Measurements from ENCODE around the gene SPSB2.

DNA sequence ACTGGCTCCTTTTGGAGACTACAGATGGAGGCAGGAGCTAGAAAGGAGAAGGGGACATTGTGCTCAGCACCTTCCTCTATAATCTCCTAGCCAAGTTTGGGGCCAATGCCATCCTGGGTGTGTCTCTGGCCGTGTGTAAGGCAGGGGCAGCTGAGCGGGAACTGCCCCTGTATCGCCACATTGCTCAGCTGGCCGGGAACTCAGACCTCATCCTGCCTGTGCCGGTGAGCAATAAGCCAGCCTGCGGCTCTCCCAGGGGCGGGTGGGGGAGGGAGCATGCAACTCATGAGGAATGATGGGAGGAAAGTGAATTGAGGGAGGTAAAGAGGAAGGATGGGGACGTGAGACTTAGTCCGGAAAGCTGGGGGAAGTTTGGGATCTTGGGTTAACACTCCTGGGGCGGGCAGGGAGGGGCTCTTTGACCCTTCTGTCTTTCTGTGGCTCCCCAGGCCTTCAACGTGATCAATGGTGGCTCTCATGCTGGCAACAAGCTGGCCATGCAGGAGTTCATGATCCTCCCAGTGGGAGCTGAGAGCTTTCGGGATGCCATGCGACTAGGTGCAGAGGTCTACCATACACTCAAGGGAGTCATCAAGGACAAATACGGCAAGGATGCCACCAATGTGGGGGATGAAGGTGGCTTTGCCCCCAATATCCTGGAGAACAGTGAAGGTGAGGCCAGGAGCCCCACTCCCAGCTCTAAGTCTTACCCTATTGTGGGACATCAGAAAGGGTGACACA, 44.6 kb upstream of the SPSB2 start:
- TF ChIP-seq, protein P1, sequence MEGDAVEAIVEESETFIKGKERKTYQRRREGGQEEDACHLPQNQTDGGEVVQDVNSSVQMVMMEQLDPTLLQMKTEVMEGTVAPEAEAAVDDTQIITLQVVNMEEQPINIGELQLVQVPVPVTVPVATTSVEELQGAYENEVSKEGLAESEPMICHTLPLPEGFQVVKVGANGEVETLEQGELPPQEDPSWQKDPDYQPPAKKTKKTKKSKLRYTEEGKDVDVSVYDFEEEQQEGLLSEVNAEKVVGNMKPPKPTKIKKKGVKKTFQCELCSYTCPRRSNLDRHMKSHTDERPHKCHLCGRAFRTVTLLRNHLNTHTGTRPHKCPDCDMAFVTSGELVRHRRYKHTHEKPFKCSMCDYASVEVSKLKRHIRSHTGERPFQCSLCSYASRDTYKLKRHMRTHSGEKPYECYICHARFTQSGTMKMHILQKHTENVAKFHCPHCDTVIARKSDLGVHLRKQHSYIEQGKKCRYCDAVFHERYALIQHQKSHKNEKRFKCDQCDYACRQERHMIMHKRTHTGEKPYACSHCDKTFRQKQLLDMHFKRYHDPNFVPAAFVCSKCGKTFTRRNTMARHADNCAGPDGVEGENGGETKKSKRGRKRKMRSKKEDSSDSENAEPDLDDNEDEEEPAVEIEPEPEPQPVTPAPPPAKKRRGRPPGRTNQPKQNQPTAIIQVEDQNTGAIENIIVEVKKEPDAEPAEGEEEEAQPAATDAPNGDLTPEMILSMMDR (IDR thresholded peaks at IDR 0.05): no peak
- no peak for TF ChIP-seq POLR2AphosphoS5 (IDR thresholded peaks at IDR 0.05; ENCODE audit: low read depth, low read length)
- TF ChIP-seq, protein P2, sequence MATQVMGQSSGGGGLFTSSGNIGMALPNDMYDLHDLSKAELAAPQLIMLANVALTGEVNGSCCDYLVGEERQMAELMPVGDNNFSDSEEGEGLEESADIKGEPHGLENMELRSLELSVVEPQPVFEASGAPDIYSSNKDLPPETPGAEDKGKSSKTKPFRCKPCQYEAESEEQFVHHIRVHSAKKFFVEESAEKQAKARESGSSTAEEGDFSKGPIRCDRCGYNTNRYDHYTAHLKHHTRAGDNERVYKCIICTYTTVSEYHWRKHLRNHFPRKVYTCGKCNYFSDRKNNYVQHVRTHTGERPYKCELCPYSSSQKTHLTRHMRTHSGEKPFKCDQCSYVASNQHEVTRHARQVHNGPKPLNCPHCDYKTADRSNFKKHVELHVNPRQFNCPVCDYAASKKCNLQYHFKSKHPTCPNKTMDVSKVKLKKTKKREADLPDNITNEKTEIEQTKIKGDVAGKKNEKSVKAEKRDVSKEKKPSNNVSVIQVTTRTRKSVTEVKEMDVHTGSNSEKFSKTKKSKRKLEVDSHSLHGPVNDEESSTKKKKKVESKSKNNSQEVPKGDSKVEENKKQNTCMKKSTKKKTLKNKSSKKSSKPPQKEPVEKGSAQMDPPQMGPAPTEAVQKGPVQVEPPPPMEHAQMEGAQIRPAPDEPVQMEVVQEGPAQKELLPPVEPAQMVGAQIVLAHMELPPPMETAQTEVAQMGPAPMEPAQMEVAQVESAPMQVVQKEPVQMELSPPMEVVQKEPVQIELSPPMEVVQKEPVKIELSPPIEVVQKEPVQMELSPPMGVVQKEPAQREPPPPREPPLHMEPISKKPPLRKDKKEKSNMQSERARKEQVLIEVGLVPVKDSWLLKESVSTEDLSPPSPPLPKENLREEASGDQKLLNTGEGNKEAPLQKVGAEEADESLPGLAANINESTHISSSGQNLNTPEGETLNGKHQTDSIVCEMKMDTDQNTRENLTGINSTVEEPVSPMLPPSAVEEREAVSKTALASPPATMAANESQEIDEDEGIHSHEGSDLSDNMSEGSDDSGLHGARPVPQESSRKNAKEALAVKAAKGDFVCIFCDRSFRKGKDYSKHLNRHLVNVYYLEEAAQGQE (IDR thresholded peaks at IDR 0.05; ENCODE audit: insufficient read depth in 1 of 2, low read depth in 2 of 2, low read length in 1 of 2): no peak
- TF ChIP-seq SIN3A (IDR thresholded peaks at IDR 0.05; ENCODE audit: borderline replicate concordance, insufficient read depth, low read depth, low read length): no peak
- TF ChIP-seq TCF7L2 (IDR thresholded peaks at IDR 0.05; ENCODE audit: low read depth, low read length): no peak

All from Panc1 (cell line).